Superior temporal gyrus (tissue), 1 donor: ENCODE measurements around the gene MAGEB1.

Source experiments
- DNase-seq: peaks from one replicate; pipeline ENCODE4 v3.0.0-alpha.2; 2016; ENCODE audit errors: extremely low spot score

Gene MAGEB1

GRCh38 chrX:30296408-30297254 lies 49.7 kb downstream of the MAGEB1 start:
- DNase-seq = no peak

GRCh38 chrX:30301208-30301607 lies 54.3 kb downstream of the MAGEB1 start:
- DNase-seq = no peak
